Measurements from ENCODE around the gene TMCO2.

DNA sequence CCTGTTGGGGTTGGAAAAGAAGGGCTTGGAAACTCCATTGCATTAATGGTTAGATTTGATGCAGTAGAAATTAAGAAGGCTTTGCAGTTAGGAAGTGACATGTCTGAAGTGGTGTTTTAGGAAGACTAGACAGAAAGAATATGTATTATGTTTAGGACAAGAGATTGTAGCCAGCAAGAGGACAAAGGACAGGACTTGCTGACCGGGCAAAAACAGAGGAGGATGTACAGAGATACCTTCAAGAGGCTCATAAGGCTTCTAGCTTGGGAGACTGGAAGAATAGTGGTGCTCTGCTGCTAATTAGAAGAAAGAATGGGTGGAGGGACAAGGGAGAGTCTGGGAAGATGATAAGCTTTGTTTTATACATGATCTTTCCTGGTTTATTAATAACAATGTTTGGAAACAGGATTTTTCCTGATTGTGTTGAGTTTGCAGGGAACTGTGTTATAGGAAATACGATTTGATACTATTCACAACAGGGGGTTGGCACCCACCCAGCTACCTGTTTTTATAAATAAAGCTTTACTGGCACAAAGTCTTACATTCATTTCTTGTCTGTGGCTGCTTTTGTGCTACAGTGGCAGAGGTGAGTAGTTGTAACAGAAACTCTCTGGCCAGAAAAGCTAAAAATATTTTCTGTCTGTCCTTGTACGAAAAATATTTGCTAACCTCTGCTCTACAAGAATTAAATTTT, 37.1 kb upstream of the TMCO2 start:
- TF ChIP-seq GATA3 (IDR thresholded peaks at IDR 0.05; ENCODE audit: low read depth, low read length), result no peak
- TF ChIP-seq GATA2 (IDR thresholded peaks at IDR 0.05; ENCODE audit: low read depth, low read length), result no peak

Data from SH-SY5Y (cell line).